ENCODE measurements around the gene SEMA4B.

DNA sequence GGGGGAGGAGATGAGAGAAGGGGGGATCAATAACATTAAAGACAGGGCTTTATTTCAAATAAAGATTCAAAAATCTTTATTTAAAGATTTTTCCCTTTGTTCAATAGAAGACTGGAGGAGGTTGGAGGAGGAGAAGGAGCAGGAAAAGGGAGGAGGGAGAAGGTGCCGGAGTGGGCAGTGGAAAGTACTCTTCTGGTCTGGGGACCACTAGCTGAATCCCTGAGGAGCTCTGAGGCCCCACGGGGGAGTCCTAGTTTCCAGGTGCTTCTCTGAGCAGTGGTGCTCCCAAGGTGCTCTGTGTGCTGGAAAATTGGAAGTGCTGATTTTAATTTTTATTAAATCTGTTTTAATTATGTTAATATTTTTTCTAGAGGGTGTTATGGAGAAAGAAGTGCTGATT is 19.4 kb upstream of the SEMA4B start:
- TF ChIP-seq EZH2phosphoT487 (IDR thresholded peaks at IDR 0.05; ENCODE audit: low read depth) = no peak
- TF ChIP-seq, protein P1, sequence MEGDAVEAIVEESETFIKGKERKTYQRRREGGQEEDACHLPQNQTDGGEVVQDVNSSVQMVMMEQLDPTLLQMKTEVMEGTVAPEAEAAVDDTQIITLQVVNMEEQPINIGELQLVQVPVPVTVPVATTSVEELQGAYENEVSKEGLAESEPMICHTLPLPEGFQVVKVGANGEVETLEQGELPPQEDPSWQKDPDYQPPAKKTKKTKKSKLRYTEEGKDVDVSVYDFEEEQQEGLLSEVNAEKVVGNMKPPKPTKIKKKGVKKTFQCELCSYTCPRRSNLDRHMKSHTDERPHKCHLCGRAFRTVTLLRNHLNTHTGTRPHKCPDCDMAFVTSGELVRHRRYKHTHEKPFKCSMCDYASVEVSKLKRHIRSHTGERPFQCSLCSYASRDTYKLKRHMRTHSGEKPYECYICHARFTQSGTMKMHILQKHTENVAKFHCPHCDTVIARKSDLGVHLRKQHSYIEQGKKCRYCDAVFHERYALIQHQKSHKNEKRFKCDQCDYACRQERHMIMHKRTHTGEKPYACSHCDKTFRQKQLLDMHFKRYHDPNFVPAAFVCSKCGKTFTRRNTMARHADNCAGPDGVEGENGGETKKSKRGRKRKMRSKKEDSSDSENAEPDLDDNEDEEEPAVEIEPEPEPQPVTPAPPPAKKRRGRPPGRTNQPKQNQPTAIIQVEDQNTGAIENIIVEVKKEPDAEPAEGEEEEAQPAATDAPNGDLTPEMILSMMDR (IDR thresholded peaks at IDR 0.05; ENCODE audit: low read depth, low read length) = no peak

All from OCI-LY3 (cell line).